Parathyroid adenoma (tissue), 2 donors: ENCODE results near the gene DCTD.
"Not testable (repeated sequence)": the region's sequence is repeated elsewhere in the genome, so short reads cannot be mapped to it uniquely, and the experiment has no call there.

Source experiments
- H2AFZ ChIP-seq: fragments of 300-600 bp; sonication (generic); one replicate; pipeline ENCODE4 v1.7.0; 2017; ENCODE audit warnings: antibody characterized with exemption, mild to moderate bottlenecking
- H3K27ac ChIP-seq: fragments of 300-600 bp; sonication (generic); one replicate; pipeline ENCODE4 v1.7.0; 2017
- H3K27me3 ChIP-seq: fragments of 300-600 bp; sonication (generic); one replicate; pipeline ENCODE4 v1.7.0; 2017; ENCODE audit warnings: low read length; ENCODE audit not compliant: control insufficient read depth, insufficient read depth
- H3K36me3 ChIP-seq: fragments of 300-600 bp; sonication (generic); one replicate; pipeline ENCODE4 v1.7.0; 2017; ENCODE audit warnings: low read length; ENCODE audit not compliant: control insufficient read depth, insufficient read depth
- H3K4me1 ChIP-seq: fragments of 300-600 bp; sonication (generic); one replicate; pipeline ENCODE4 v1.7.0; 2017; ENCODE audit warnings: control low read depth
- H3K4me2 ChIP-seq: fragments of 300-600 bp; sonication (generic); one replicate; pipeline ENCODE4 v1.7.0; 2017; ENCODE audit warnings: low read length
- H3K4me3 ChIP-seq: fragments of 300-600 bp; sonication (generic); one replicate; pipeline ENCODE4 v1.7.0; 2017; ENCODE audit warnings: low read depth, low read length
- H3K79me2 ChIP-seq: fragments of 300-600 bp; sonication (generic); one replicate; pipeline ENCODE4 v1.7.0; 2017; ENCODE audit warnings: control low read depth
- H3K9ac ChIP-seq: fragments of 300-600 bp; sonication (generic); one replicate; pipeline ENCODE4 v1.7.0; 2017; ENCODE audit warnings: mild to moderate bottlenecking
- H3K9me3 ChIP-seq: fragments of 300-600 bp; sonication (generic); one replicate; pipeline ENCODE4 v1.7.0; 2017; ENCODE audit warnings: low read length; ENCODE audit not compliant: control insufficient read depth
- TF ChIP-seq, protein P1 (sequence below): fragments of 300-600 bp; sonication (generic); IDR thresholded peaks from one replicate; pipeline ENCODE4 v1.7.0; 2017; ENCODE audit warnings: antibody characterized with exemption, mild to moderate bottlenecking
- donor health status: primary hyperparathyroidism.

DCTD gene

DNA sequence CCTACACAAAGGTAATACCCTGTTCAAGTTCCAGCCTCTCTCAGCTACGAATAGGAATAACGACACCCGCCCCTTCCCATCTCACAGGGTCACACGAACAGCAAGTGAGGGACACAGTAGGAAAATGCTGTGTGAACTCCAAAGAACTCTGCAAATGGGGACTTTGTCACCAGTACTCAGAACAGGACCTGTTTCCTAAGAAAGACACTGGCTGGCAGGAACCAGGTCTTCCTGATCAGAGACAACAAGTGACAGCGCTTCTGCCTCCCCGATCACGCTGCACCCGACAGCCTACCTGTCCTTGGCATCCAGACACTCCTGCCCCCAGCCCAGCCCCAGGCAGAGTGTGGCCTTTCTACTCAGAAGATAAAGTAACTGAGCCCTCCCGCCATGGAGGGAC lies 14.2 kb downstream of the DCTD start:
- Histone ChIP-seq H3K9ac (no peak overlapping the region), H3K4me1 (no peaks in the 10 kb centered on the region), H3K9me3 (no peaks in the 10 kb centered on the region), H3K36me3 (no peaks in the 10 kb centered on the region), H3K4me3 (no peak overlapping the region), H2AFZ (no peak overlapping the region), H3K79me2 (no peaks in the 10 kb centered on the region), H3K27me3 (no peaks in the 10 kb centered on the region), H3K4me2 (no peak overlapping the region), H3K27ac (no peak overlapping the region)
- TF ChIP-seq, protein P1, sequence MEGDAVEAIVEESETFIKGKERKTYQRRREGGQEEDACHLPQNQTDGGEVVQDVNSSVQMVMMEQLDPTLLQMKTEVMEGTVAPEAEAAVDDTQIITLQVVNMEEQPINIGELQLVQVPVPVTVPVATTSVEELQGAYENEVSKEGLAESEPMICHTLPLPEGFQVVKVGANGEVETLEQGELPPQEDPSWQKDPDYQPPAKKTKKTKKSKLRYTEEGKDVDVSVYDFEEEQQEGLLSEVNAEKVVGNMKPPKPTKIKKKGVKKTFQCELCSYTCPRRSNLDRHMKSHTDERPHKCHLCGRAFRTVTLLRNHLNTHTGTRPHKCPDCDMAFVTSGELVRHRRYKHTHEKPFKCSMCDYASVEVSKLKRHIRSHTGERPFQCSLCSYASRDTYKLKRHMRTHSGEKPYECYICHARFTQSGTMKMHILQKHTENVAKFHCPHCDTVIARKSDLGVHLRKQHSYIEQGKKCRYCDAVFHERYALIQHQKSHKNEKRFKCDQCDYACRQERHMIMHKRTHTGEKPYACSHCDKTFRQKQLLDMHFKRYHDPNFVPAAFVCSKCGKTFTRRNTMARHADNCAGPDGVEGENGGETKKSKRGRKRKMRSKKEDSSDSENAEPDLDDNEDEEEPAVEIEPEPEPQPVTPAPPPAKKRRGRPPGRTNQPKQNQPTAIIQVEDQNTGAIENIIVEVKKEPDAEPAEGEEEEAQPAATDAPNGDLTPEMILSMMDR = no peak

DNA sequence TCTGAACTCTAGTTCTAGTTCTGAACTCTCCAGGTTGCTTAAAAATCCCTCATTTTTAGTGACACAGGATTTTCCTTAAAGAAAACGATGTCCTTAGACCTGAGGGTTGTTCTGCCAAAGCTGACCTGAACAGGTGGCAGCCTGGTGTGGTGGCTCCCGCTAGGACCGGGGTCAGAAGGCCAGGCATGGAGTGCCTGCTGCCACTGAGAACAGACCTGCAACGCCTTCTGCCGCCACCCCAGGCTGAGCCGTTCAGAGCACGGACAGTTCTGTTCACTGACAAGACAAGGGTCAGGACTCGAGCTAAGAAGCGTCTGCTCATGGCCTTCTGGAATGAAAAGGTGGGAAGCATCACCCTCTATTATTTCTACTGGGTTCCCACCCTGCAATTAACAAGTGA lies 15.8 kb downstream of the DCTD start:
- no peaks in the 10 kb centered on the region for H3K79me2 ChIP-seq
- no peak overlapping the region for H3K27ac ChIP-seq
- no peaks in the 10 kb centered on the region for H3K4me1 ChIP-seq
- H3K4me3 ChIP-seq = no peak overlapping the region
- TF ChIP-seq, protein P1 = no peak
- no peaks in the 10 kb centered on the region for H3K36me3 ChIP-seq
- H3K27me3 ChIP-seq = no peaks in the 10 kb centered on the region
- H3K9ac ChIP-seq = no peak overlapping the region
- H3K9me3 ChIP-seq = no peaks in the 10 kb centered on the region
- H3K4me2 ChIP-seq = no peak overlapping the region
- H2AFZ ChIP-seq = no peak overlapping the region

DNA sequence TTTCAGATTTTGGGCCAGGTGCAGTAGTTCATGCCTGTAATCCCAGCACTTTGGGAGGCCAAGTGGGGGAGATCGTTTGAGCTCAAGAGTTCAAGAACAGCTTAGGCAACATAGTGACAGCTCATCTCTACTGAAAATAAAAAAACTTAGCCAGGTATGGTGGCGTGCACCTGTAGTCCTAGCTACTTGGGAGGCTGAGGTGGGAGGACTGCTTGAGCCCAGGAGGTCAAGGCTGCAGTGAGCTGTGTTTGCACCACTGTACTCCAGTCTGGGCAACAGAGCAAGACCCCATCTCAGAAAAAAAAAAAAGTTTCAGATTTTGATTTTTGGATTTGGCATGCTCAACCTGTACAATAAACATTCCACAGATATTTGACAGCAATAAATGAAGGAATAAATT lies 17.2 kb downstream of the DCTD start:
- H3K36me3 ChIP-seq, H3K9me3 ChIP-seq, H3K4me2 ChIP-seq, H3K27me3 ChIP-seq, H3K4me1 ChIP-seq, H3K79me2 ChIP-seq, H3K4me3 ChIP-seq, H3K9ac ChIP-seq, H2AFZ ChIP-seq, H3K27ac ChIP-seq: not testable (repeated sequence)

DNA sequence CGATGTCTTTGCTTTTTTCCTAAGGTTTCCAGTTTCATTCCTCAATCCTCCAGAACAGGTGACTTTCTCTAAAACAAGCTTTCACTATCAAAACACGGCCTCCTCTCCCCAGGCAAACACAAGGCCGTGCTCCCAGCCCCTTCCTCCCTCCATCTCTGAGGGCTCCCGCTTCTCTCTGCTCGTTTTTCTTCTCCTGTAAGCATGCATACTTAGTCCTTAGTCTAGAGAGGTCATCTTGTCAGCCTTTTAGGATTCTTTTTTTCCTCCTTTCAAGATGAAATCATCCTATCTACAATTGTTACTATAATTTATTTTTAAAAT lies 18.7 kb downstream of the DCTD start:
- H2AFZ ChIP-seq = no peak overlapping the region
- no peak overlapping the region for H3K4me2 ChIP-seq
- H3K36me3 ChIP-seq = no peaks in the 10 kb centered on the region
- H3K4me3 ChIP-seq = no peak overlapping the region
- no peak overlapping the region for H3K9ac ChIP-seq
- H3K9me3 ChIP-seq = no peaks in the 10 kb centered on the region
- TF ChIP-seq, protein P1 = no peak
- H3K79me2 ChIP-seq = no peaks in the 10 kb centered on the region
- no peaks in the 10 kb centered on the region for H3K27me3 ChIP-seq
- no peaks in the 10 kb centered on the region for H3K4me1 ChIP-seq
- H3K27ac ChIP-seq = no peak overlapping the region

DNA sequence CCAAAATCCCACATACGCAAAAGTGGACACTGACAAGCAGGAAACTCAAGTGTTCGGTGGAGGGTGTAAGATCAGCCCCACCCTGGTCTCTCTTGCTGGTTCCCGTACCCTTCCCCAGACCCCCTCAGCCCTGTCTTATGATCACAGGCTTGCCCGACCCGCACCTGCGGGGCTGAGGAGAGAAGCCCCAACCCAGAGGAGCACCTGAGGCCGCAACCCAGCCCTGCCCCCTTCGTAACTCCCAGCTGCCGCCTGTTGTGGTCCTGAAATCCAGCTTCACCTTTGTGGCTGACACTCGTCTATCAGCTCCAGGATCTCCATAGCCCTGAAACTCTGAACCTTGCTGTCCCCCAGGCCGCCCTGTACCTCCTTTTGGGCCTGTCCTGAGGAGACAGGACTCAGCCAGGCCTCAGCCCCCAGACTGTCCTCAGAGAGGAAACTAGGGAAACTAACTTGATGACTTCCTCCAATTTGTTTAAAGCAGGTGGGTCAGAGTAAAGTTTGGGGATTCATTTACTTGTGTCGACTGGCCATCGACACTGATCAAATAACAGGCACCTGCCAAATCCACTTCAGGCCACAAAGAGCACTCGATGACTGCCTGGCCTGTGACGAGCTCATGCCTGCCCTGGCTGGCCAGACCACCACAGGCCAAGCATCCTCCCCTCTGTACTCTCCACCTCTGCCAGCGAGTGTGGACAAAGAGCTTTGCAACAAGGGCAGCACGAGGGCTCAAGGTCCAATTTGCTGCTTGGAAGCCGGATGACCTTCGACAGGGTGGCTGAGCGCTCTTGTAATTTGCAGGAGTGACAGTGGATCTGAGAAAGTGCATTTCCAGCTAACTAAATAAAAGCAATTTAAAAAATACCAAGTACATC lies 19.3 kb downstream of the DCTD start:
- no peak overlapping the region for H3K9ac ChIP-seq
- H3K4me1 ChIP-seq = no peaks in the 10 kb centered on the region
- TF ChIP-seq, protein P1 = no peak
- H3K4me3 ChIP-seq = no peak overlapping the region
- no peak overlapping the region for H3K4me2 ChIP-seq
- H2AFZ ChIP-seq = no peak overlapping the region
- H3K27ac ChIP-seq = no peak overlapping the region
- H3K79me2 ChIP-seq = no peaks in the 10 kb centered on the region
- no peaks in the 10 kb centered on the region for H3K9me3 ChIP-seq
- no peaks in the 10 kb centered on the region for H3K27me3 ChIP-seq
- H3K36me3 ChIP-seq = no peaks in the 10 kb centered on the region
